GM12891 (cell line): ENCODE data around the gene DSTN.

Experiments
- POLR2A ChIP-seq: IDR thresholded peaks from 2 replicates; pipeline ENCODE4 v1.6.1; 2011; ENCODE audit warnings: low read depth, low read length, control low read depth
- POLR2AphosphoS5 ChIP-seq: IDR thresholded peaks from 2 replicates; pipeline ENCODE4 v1.6.1; 2011; ENCODE audit warnings: low read depth, low read length, control low read depth
- TAF1 ChIP-seq: IDR thresholded peaks from 2 replicates; pipeline ENCODE4 v1.6.1; 2011; ENCODE audit warnings: low read depth, low read length, control low read depth

DNA sequence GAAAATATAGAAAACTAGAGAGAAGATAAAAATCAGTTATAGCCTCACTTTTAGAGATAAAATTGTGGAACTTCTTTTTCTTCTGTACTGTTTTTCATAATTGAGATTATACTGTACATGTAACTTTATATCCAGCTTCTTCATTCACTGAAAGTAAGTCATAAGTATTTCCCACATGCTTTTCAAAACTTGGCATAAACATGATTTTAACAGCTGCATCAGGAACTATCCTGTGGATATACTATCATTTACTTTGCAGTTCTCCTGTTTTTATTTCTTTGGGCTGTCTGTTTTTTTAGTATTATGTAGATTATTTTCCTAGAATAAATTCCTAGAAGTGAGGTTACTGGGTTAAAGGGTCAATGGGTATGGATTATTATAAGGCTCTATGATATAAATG is 14.8 kb downstream of the DSTN start:
- TF ChIP-seq POLR2A = no peak
- no peak for TF ChIP-seq POLR2AphosphoS5
- no peak for TF ChIP-seq TAF1
